LNCaP clone FGC (cell line): ENCODE measurements around the gene SEC63.
A peak's percentile ranks its signal among the peaks of the same experiment; 100 is the strongest.
"Not testable (repeated sequence)": the region's sequence is repeated elsewhere in the genome, so short reads cannot be mapped to it uniquely, and the experiment has no call there.

ENCODE experiments used
- DNase-seq: peaks from one replicate; pipeline ENCODE4 v3.0.0-alpha.2; 2011; ENCODE audit warnings: low read depth
- H3K4me3 ChIP-seq: 2 replicates; pipeline ENCODE4 v1.5.1; 2011; ENCODE audit warnings: mild to moderate bottlenecking, low read depth, low read length, control low read depth
- CTCF ChIP-seq: IDR thresholded peaks from 2 replicates; pipeline ENCODE4 v1.5.1; 2012; ENCODE audit warnings: mild to moderate bottlenecking; ENCODE audit not compliant: control insufficient read depth, insufficient read depth; ENCODE audit errors: extremely low read depth

The SEC63 gene

GRCh38 chr6:107957308-107957908 is 600 bp downstream of the SEC63 start:
- peak overlapping the region; percentile 93 for H3K4me3 ChIP-seq
- DNase-seq = no peak
- TF ChIP-seq CTCF = no peak

GRCh38 chr6:107956586-107957307 is 1.3 kb downstream of the SEC63 start:
- TF ChIP-seq CTCF = no peak
- peak overlapping the region; percentile 93 for H3K4me3 ChIP-seq
- no peak for DNase-seq

GRCh38 chr6:107956181-107956580 is 1.8 kb downstream of the SEC63 start:
- peak overlapping the region; percentile 93 for H3K4me3 ChIP-seq
- TF ChIP-seq CTCF = no peak
- no peak for DNase-seq

- H3K4me3 ChIP-seq, DNase-seq: not testable (repeated sequence)
These were observed 4.1 kb downstream of the SEC63 start for GRCh38 chr6:107953858-107954414.

- no peak for TF ChIP-seq CTCF
- DNase-seq = no peak
- H3K4me3 ChIP-seq = no peak overlapping the region
These were observed 14.2 kb downstream of the SEC63 start for GRCh38 chr6:107943626-107944439.

GRCh38 chr6:107942142-107942541 is 15.9 kb downstream of the SEC63 start:
- no peak for DNase-seq
- no peak for TF ChIP-seq CTCF
- no peak overlapping the region for H3K4me3 ChIP-seq

GRCh38 chr6:107941627-107942026 is 16.4 kb downstream of the SEC63 start:
- no peak for DNase-seq
- no peak overlapping the region for H3K4me3 ChIP-seq
- TF ChIP-seq CTCF = no peak
